Upper lobe of left lung (tissue), 4 donors: ENCODE measurements around the gene MICAL3.
"Not testable (repeated sequence)": the region's sequence is repeated elsewhere in the genome, so short reads cannot be mapped to it uniquely, and the experiment has no call there.

Experiments used
- EP300 ChIP-seq, 4 donors: sonication (generic); formaldehyde crosslinking; IDR thresholded peaks; one replicate each; pipeline ENCODE4 v1.5.1; 2017; ENCODE audit warnings: antibody characterized with exemption in 4 of 4, control low read depth in 2 of 4
- POLR2A ChIP-seq, 4 donors: fragments of 450-650 bp; IDR thresholded peaks; one replicate each; pipeline ENCODE4 v1.5.1; 2016 to 2017; ENCODE audit warnings: antibody characterized with exemption in 4 of 4, mild to moderate bottlenecking in 2 of 4
- POLR2AphosphoS5 ChIP-seq, 2 donors: sonication (generic); formaldehyde crosslinking; IDR thresholded peaks; one replicate each; pipeline ENCODE4 v1.5.1; 2017; ENCODE audit warnings: antibody characterized with exemption in 2 of 2
- TF ChIP-seq, protein P1 (sequence below), 6 experiments: fragments of 450-650 bp in 4 of 6; fragments of 200-600 bp in 2 of 6; sonication (generic) in 2 of 6; IDR thresholded peaks; one replicate each; pipeline ENCODE4 v1.5.1; 2016 to 2019; ENCODE audit warnings: antibody characterized with exemption in 6 of 6

DNA sequence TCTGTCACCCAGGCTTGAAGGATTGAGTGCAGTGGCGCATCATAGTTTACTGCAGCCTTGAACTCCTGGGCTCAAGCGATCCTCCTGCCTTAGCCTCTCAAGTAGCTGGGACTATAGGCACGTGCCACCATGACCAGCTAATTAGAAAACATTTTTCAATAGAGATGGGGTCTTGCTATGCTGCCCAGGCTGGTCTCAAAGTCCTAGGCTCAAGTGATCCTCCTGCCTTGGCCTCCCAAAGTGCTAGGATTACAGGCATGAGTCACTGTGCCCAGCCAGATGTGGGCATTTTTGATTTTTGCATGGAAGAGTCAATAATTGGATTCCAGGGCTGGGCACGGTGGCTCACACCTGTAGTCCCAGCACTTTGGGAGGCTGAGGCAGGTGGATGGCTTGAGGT, 49.6 kb upstream of the MICAL3 start:
- TF ChIP-seq POLR2A, POLR2AphosphoS5, EP300 (IDR thresholded peaks at IDR 0.05): not testable (repeated sequence)
- TF ChIP-seq, protein P1, sequence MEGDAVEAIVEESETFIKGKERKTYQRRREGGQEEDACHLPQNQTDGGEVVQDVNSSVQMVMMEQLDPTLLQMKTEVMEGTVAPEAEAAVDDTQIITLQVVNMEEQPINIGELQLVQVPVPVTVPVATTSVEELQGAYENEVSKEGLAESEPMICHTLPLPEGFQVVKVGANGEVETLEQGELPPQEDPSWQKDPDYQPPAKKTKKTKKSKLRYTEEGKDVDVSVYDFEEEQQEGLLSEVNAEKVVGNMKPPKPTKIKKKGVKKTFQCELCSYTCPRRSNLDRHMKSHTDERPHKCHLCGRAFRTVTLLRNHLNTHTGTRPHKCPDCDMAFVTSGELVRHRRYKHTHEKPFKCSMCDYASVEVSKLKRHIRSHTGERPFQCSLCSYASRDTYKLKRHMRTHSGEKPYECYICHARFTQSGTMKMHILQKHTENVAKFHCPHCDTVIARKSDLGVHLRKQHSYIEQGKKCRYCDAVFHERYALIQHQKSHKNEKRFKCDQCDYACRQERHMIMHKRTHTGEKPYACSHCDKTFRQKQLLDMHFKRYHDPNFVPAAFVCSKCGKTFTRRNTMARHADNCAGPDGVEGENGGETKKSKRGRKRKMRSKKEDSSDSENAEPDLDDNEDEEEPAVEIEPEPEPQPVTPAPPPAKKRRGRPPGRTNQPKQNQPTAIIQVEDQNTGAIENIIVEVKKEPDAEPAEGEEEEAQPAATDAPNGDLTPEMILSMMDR (IDR thresholded peaks at IDR 0.05) = not testable (repeated sequence)
